Stomach smooth muscle (tissue), 2 donors: ENCODE results near the gene MPV17L2.
A peak's percentile ranks its signal among the peaks of the same experiment; 100 is the strongest.

Source experiments
- H3K27ac ChIP-seq: one replicate; pipeline ENCODE4 v1.7.0; 2013; ENCODE audit warnings: mild to moderate bottlenecking, low read length, inconsistent platforms
- H3K27me3 ChIP-seq, 2 donors: one replicate each; pipeline ENCODE4 v1.7.0; 2013; ENCODE audit warnings: low read length in 2 of 2; ENCODE audit not compliant: insufficient read depth in 2 of 2, control insufficient read depth in 1 of 2
- H3K36me3 ChIP-seq, 2 donors: one replicate each; pipeline ENCODE4 v1.7.0; 2013; ENCODE audit warnings: low read length in 2 of 2; ENCODE audit not compliant: control insufficient read depth in 2 of 2, insufficient read depth in 2 of 2
- H3K4me1 ChIP-seq: one replicate; pipeline ENCODE4 v1.7.0; 2013; ENCODE audit warnings: low read length; ENCODE audit not compliant: control insufficient read depth, insufficient read depth
- H3K4me3 ChIP-seq, 2 donors: one replicate each; pipeline ENCODE4 v1.7.0; 2013; ENCODE audit warnings: low read length in 2 of 2
- H3K9ac ChIP-seq, 2 donors: one replicate each; pipeline ENCODE4 v1.7.0; 2013; ENCODE audit warnings: low read length in 2 of 2, mild to moderate bottlenecking in 1 of 2
- H3K9me3 ChIP-seq, 2 donors: one replicate each; pipeline ENCODE4 v1.7.0; 2013; ENCODE audit warnings: low read length in 2 of 2; ENCODE audit not compliant: control insufficient read depth in 2 of 2
- donor health status: healthy.
- donor health status: Pancreatic carcinoma.

MPV17L2 gene

DNA sequence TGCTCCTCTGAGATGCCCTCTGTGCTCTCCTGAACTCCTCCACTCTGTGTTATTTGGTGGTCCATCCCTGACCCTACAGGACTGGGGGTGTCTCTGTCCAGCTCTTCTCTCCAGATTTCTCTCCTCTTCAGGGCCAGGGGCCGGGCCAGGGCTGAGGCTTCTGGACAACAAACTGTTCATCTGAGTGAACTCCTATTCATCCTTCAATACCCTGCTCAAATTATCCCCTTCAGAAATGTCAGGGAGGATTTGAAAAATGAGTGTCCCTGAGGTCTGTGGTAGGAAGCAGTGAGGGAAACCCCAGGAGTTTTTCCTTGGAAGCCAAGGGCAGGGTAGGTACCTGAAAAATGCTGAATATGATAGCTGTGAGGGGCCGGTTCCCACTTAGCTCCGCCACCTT lies 25.6 kb downstream of the MPV17L2 start:
- Histone ChIP-seq H3K4me1 (peaks cover under 1% of the 10 kb centered on the region), H3K36me3 (no peaks in the 10 kb centered on the region), H3K9ac (no peak overlapping the region), H3K9me3 (no peaks in the 10 kb centered on the region), H3K27me3 (peaks cover 7 to 9% of the 10 kb centered on the region in 2 donors), H3K27ac (no peak overlapping the region), H3K4me3 (no peak overlapping the region)

DNA sequence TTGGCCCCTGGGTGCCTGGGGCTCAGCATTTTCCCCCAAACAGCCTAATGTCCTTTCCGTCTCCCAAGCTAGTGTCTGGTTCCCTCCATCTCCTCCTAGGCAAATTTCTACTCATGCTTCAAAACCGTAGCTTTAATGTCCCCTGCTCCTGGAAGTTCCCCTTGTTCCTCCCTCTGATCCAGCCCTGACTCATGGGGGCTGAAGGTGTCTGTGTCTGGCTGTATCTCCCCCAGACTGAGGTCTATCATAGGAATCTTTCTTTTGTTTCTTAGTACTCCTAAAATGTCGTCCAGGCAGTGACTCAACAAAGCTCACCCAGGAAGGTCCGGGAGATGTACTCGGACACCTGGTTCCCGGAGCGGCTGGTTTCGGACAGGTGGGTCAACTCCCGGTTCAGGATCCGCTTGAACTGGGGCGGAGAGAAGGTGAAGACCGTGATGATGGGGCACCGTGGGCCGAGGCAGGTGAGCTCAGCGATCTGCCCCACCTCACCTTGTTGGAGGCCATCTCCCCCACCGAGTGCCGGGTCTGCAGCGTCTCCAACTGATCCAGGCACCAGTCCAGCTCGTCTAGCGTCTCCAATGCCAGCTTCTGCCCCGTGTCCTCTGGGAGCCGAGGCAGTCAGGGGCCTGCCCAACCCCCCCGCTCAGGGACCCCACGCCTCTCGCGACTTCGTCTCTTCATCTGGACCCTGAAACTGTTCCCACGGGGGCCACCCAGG lies 27.1 kb downstream of the MPV17L2 start:
- H3K4me3 ChIP-seq: no peak overlapping the region

DNA sequence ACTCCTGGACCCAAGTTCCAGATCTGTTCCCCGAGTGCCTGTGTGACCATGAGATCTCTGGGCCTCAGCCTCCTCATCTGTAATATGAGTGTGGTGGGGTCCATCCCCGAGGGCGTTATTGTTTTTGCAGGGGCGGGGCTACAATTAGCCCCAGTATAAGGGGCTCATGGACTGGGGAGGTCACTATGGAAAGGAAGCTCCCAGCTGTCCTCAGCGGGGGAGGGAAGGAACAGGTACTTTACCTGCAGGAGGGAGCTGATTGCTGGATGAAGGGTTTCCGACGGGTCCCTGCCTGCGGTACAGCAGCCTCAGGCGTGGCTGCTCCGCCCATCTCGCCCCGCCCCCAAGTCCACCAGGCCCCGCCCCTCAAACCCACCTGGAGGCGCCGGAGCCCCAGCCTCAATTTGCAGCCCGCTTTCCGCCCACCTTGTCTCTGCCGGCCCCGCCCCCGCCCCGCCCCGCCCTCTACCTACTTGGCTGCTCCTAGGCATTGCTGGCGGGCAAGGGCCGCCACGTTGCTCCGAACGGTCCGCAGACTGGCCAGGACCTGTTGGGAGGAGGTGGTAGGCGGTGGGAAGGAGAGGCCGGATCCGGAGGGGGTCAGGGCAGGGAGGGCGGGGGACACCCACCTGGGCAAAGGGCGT lies 27.7 kb downstream of the MPV17L2 start:
- Histone ChIP-seq H3K27me3 (peaks cover 15 to 18% of the 10 kb centered on the region in 2 donors), H3K9ac (no peak overlapping the region), H3K4me1 (peaks cover 20% of the 10 kb centered on the region), H3K27ac (no peak overlapping the region), H3K9me3 (no peaks in the 10 kb centered on the region), H3K4me3 (no peak overlapping the region), H3K36me3 (no peaks in the 10 kb centered on the region)

More for the DNA sequence above, 27.1 kb downstream of the MPV17L2 start:
- no peaks in the 10 kb centered on the region for H3K36me3 ChIP-seq
- no peak overlapping the region for H3K9ac ChIP-seq
- H3K9me3 ChIP-seq: no peaks in the 10 kb centered on the region
- peaks cover 13% of the 10 kb centered on the region for H3K4me1 ChIP-seq
- H3K27ac ChIP-seq: no peak overlapping the region
- peaks cover 9 to 12% of the 10 kb centered on the region in 2 donors for H3K27me3 ChIP-seq

DNA sequence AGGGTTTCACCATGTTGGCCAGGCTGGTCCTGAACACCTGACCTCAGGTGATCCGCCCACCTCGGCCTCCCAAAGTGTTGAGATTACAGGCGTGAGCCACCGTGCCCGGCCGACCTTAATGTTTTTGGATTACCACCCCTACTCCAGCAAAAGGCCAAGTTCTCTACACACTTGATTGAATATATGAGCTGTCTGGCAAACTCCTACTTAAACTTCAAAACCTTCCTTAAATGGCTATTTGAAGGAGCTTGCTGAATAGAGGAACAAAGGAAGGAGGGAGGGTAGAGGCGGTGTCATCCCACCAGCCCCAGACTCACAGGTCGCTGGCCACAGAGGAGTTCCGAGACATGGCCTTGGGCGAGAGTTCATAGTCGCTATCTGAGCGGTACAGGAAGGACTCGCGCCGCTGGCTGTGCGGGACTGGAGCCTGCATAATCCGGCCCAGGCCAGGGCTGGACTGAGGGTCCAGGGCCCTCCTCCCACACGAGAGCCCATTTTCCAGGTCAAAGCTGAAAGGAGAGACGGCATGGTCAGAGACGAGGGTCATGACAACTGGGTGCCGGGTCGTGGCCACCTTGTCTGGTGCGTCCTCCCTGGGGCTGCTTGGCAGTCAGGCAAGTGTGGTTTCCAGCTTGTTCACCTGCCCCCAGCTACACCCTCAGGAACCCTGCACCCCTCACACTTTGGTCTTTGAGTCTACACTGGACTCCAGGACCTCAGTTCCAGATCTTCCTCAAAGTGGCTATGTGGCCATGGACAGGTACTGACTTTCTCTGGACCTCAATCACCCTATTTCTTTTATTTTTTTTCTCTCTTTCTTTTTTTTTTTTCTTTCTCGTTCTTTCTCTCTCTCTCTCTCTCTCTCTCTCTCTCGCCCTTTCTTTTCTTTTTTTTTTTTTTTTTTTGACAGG lies 29.1 kb downstream of the MPV17L2 start:
- Histone ChIP-seq H3K9me3 (no peaks in the 10 kb centered on the region), H3K4me3 (no peak overlapping the region), H3K4me1 (peaks cover 25% of the 10 kb centered on the region), H3K36me3 (no peaks in the 10 kb centered on the region), H3K27ac (no peak overlapping the region), H3K27me3 (peaks cover 15 to 18% of the 10 kb centered on the region in 2 donors), H3K9ac (no peak overlapping the region)

DNA sequence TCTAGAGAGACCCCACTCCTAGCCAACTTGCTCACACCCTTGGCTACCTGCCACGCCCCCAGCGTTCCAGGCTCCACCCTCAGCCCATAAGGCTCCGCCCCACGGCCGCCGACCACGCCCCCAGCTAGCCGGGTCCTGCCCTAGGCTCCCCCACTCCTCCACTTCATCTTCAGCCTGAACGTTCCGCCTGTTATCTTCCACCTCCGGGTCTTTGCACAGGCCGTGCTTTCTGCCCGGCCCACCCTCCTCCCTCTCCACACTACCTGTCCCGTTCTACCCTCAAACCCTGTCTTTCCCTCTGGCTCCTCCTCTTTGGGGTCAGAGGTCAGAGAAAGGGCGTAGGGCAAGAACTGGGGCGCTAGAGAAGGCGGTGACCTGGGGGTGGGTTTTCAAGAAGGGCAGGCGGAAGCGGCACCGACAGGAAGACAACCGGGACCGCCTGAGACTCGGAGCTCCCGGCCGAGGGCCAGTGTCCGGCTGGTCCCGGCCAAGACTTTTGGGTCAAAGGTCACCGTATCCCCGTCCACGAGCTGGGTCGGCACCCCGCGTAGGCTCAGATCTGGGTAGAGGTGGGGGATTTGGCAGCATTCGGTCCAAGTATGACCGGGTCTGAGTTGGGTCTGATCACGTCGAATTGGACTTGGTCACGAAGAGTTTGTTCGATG lies 31.0 kb downstream of the MPV17L2 start:
- peaks cover 32% of the 10 kb centered on the region for H3K4me1 ChIP-seq
- H3K9ac ChIP-seq: peak overlapping the region; percentile 20 to 64
- no peaks in the 10 kb centered on the region for H3K36me3 ChIP-seq
- H3K27me3 ChIP-seq: peaks cover 15 to 18% of the 10 kb centered on the region in 2 donors
- no peaks in the 10 kb centered on the region for H3K9me3 ChIP-seq
- peak overlapping the region; percentile 50 to 79 for H3K4me3 ChIP-seq
- no peak overlapping the region for H3K27ac ChIP-seq

DNA sequence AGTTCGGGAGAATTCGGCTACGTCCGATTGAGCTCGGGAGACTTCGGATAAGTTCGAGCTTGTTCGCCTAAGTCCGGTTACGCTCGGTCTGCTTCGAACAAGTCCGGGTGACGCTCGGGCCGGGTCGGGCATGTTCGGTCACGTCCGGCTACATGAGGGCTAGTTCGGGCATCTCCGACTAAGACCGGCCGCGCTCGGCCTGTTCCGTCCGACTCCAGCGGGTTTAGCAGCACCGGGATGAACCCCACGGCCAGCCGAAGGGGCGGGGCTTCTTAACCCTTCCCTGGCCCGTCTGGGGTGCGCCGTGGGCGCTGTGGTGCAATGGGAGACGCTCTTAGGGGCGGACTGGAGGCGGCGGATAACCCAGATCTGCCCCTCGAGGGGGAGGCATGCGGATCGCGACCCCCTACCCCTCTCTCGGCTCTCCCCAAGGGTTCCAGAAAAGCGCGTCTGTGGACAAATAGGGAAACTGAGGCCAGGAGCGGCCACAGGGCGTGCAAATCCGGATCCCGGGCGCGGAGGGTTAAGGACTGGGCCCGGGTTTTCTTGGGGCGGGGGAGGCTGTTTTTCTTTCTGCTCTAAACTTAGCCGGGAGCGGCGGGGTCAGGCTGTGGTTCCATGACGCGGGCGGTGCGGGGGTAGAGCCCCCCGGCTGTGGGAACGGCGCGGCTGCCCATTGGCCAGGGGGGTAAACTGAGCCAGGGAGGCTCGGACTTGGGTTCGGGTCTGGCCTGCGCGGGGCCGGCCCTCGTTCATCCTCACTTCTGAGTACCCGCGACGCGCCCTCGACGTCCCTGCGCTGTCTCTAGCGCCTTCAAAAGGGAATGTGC lies 31.7 kb downstream of the MPV17L2 start:
- H3K4me3 ChIP-seq: peak overlapping the region; percentile 50 to 79
- H3K36me3 ChIP-seq: no peaks in the 10 kb centered on the region
- H3K9me3 ChIP-seq: no peaks in the 10 kb centered on the region
- H3K9ac ChIP-seq: peak overlapping the region; percentile 37 to 64
- peaks cover 18 to 20% of the 10 kb centered on the region in 2 donors for H3K27me3 ChIP-seq
- peak overlapping the region; percentile 78 for H3K27ac ChIP-seq
- peaks cover 32% of the 10 kb centered on the region for H3K4me1 ChIP-seq

DNA sequence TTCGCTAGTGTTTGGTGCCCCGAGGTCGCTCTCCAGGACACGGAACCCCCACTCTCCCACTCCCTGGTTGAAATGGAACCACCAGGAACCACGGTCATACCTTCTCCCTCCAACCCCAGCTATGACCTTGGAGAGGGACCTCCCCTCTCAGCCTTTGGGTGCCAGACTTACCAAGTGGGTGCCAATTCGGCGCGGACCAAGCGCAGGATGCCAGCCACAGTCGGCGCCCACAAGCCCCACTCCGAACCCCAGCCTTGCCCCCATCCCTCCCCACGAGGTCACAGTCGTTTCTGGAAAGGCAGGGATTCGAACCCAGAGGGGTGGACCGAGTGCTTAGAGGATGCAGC lies 32.3 kb downstream of the MPV17L2 start:
- Histone ChIP-seq H3K36me3 (no peaks in the 10 kb centered on the region), H3K9me3 (no peaks in the 10 kb centered on the region), H3K27ac (peak overlapping the region; percentile 78), H3K4me1 (peaks cover 32% of the 10 kb centered on the region), H3K27me3 (peaks cover 19 to 23% of the 10 kb centered on the region in 2 donors), H3K9ac (peak overlapping the region; percentile 47 to 58), H3K4me3 (peak overlapping the region; percentile 11 to 79)

DNA sequence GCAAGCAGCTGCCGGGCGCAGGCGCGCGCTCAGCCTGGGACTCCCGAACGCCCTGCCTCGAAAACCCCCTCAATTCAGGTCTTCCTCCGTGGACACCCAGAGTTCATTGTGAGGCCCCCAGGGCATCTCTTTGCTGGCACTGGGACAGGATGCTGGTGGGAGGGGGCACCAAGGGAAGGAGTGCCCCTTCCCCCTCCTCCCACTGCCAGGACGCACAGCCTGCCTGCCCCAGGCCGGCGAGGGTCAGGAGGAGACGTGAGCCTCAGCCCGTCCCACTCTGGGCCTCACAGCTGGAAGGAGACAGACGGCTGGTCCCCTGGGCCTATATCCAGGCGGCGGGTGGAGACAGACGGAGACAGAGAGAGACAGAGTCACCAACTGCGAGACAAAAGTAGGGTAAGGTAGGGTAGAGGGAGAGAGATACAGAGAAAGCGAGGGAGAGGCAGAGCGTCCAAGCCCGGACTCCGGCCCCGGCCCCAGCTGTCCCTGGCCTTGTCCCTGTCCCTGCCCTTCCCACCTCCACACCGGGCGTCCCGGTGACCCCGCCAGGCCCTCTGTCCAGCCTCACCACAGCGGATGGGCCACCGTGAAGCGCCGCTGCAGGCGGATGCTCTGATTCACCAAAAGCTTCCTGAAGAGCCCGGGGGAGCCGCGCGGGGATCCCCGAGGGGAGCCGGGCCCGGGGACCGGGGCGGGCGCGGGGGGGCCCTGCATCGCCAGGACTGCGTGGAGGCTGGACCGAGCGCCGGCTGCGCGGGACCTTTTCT lies 32.9 kb downstream of the MPV17L2 start, which contains the start of gene PDE4C:
Gene PDE4C (minus strand): TSS at position 737 of the 767 bp plus-strand sequence. CDS start 23 bp downstream, at position 714.
- Histone ChIP-seq H3K27ac (peak within 1 kb of the TSS; percentile 78), H3K4me3 (peak within 1 kb of the TSS; percentile 11 to 79), H3K36me3 (no peaks in the 10 kb centered on the region), H3K4me1 (peaks cover 32% of the 10 kb centered on the region), H3K9ac (peak within 1 kb of the TSS; percentile 47 to 58), H3K9me3 (no peaks in the 10 kb centered on the region), H3K27me3 (peaks cover 23% of the 10 kb centered on the region in 2 donors)
